Stimulated activated CD4-positive, alpha-beta T cell treated with anti-CD3 and anti-CD28 coated beads, Interleukin-12 subunit alpha, Interleukin-12 subunit beta, amount 100 ng/mL, for 24 hours (primary cell): ENCODE measurements around the gene FTCD.
"Not testable (repeated sequence)": the region's sequence is repeated elsewhere in the genome, so short reads cannot be mapped to it uniquely, and the experiment has no call there.

Experiments used
- DNase-seq, 2 experiments: peaks; one replicate each; pipeline ENCODE4 v3.0.0-alpha.2; 2020; ENCODE audit warnings: low read depth in 2 of 2

The FTCD gene

GRCh38 chr21:46171996-46172862, 16.9 kb upstream of the FTCD start:
- DNase-seq, result no peak

- no peak for DNase-seq
Measured at GRCh38 chr21:46171585-46171984, 16.2 kb upstream of the FTCD start.

- not testable (repeated sequence) for DNase-seq
Measured at GRCh38 chr21:46170436-46171193, 15.2 kb upstream of the FTCD start.

- no peak for DNase-seq
Measured at GRCh38 chr21:46168659-46169386, 13.4 kb upstream of the FTCD start.

- no peak for DNase-seq
Measured at GRCh38 chr21:46168238-46168637, 12.9 kb upstream of the FTCD start.

GRCh38 chr21:46165098-46165497, 9.7 kb upstream of the FTCD start:
- DNase-seq, result no peak

GRCh38 chr21:46163380-46163779, 8.0 kb upstream of the FTCD start:
- no peak for DNase-seq

- DNase-seq, result no peak
Measured at GRCh38 chr21:46161633-46162592, 6.5 kb upstream of the FTCD start.

GRCh38 chr21:46160907-46161632, 5.7 kb upstream of the FTCD start:
- no peak for DNase-seq

- no peak for DNase-seq
Measured at GRCh38 chr21:46160657-46160906, 5.2 kb upstream of the FTCD start.

- DNase-seq, result no peak
Measured at GRCh38 chr21:46159841-46160656, 4.7 kb upstream of the FTCD start.

GRCh38 chr21:46159390-46159789, 4.0 kb upstream of the FTCD start:
- DNase-seq, result no peak

- no peak for DNase-seq
Measured at GRCh38 chr21:46158666-46159300, 3.4 kb upstream of the FTCD start.

GRCh38 chr21:46157987-46158451, 2.6 kb upstream of the FTCD start:
- no peak for DNase-seq

GRCh38 chr21:46157396-46157986, 2.1 kb upstream of the FTCD start:
- DNase-seq, result no peak

- no peak for DNase-seq
Measured at GRCh38 chr21:46156678-46157077, 1.3 kb upstream of the FTCD start.

- no peak for DNase-seq
Measured at GRCh38 chr21:46156378-46156645, 933 bp upstream of the FTCD start.

- DNase-seq, result no peak
Measured at GRCh38 chr21:46154955-46155513, 345 bp downstream of the FTCD start.
